Fibroblast of skin of back (primary cell): ENCODE results near the gene CYP2C8. TPM values are rescaled to one million over a fixed set of nuclear protein-coding genes. Genes with fewer than 3 reads are reported as not detected.
"Not testable (repeated sequence)": the region's sequence is repeated elsewhere in the genome, so short reads cannot be mapped to it uniquely, and the experiment has no call there.

Experiments used
- DNase-seq: peaks from one replicate; pipeline ENCODE4 v3.0.0-alpha.2; 2013
- polyA plus RNA-seq, 2 experiments: library from polyadenylated mRNA; unstranded; fragments of 120-200 nt; gene quantifications; one replicate each; pipeline ENCODE4 v1.2.1, GENCODE V29; 2013; ENCODE audit not compliant: insufficient read length in 2 of 2

CYP2C8 gene
- not detected for polyA plus RNA-seq (2013, experiment 1 of 2; ENCODE audit: insufficient read length)
- not detected for polyA plus RNA-seq (2013, experiment 2 of 2; ENCODE audit: insufficient read length)

- no peak for DNase-seq
Observed at GRCh38 chr10:95069286-95069685, at the start of gene CYP2C8. TSS of gene CYP2C8 (minus strand) at chr10:95069497. CDS start at chr10:95069402, 95 bp downstream.

DNA sequence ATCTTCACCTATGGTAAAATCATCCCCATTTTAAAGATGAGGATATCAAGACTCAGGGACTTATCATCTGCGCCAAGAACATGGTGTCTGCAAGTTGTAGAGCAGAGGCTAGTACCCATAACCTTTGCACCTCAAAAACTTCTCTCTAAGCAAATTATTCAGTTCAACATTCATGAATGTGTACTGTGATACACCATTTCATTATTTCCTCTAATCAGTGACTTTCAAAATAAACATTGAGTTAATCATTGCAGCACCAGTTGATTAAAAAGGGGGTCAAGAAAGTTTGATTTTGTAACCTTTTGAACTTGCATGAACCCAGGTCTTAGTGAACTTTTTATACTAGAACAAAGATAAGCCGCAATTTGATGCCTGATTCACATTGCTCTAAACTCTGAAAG is 47.6 kb upstream of the CYP2C8 start:
- DNase-seq, result no peak

- not testable (repeated sequence) for DNase-seq
Observed at GRCh38 chr10:95110823-95111222, 41.5 kb upstream of the CYP2C8 start.

DNA sequence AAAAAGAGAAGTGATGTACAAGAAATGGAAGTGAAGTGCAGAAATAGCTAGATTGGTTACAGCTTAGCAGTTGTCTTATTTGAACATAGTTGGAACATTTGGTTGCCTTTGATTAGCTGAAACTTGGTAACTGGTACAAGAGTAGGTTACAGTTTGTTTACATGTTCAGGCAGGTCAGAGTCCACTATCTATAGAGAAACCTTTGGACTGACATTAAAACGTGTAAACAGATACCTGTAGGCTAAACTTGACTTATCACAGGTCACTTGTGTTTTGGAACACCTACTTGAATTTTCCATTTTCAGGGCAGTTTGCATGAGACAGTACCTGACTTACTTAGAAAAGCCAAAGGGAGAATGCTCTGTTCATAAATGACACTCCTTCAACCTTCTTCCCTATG is 28.5 kb upstream of the CYP2C8 start:
- DNase-seq, result no peak

DNA sequence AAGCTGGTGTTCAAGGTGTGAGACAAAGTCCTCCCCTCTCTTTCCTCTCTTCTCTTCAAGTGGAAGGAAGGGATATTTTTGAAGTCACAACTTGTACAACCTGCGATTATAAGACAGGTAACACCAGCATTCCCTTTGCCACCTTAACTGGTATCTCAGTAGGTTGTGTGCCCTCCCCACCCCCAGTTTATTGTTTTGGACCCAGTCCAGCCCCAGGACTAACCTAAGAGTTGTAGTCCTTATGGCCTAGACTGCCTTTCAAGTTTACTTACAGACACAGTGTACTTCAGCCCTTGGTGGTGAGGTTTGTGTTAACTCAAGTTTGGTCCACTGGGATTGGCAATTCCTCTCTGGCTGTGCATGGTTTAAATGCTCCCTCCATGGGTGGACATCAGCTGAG is 26.8 kb upstream of the CYP2C8 start:
- DNase-seq, result no peak

DNA sequence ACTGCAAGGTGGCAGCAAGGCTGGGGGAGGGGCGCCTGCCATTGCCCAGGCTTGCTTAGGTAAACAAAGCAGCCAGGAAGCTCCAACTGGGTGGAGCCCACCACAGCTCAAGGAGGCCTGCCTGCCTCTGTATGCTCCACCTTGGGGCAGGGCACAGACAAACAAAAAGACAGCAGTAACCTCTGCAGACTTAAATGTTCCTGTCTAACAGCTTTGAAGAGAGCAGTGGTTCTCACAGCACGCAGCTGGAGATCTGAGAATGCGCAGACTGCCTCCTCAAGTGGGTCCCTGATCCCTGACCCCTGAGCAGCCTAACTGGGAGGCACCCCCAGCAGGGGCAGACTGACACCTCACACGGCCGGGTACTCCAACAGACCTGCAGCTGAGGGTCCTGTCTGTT is 10.3 kb upstream of the CYP2C8 start:
- DNase-seq, result not testable (repeated sequence)

- no peak for DNase-seq
Observed at GRCh38 chr10:95077556-95077955, 8.3 kb upstream of the CYP2C8 start.

- no peak for DNase-seq
Observed at GRCh38 chr10:95071107-95071660, 1.9 kb upstream of the CYP2C8 start.

DNA sequence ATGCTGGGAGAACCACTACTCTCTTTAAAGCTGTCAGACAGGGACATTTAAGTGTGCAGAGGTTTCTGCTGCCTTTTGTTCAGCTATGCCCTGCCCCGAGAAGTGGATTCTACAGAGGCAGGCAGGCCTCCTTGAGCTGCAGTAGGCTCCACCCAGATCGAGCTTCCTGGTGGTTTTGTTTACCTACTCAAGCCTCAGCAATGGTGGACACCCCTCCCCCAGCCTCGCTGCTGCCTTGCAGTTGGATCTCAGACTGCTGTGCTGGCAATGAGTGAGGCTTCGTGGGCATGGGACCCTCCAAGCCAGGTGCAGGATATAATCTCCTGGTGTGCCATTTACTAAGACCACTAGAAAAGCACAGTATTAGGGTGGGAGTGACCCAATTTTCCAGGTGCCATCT is 5.2 kb downstream of the CYP2C8 start:
- not testable (repeated sequence) for DNase-seq

DNA sequence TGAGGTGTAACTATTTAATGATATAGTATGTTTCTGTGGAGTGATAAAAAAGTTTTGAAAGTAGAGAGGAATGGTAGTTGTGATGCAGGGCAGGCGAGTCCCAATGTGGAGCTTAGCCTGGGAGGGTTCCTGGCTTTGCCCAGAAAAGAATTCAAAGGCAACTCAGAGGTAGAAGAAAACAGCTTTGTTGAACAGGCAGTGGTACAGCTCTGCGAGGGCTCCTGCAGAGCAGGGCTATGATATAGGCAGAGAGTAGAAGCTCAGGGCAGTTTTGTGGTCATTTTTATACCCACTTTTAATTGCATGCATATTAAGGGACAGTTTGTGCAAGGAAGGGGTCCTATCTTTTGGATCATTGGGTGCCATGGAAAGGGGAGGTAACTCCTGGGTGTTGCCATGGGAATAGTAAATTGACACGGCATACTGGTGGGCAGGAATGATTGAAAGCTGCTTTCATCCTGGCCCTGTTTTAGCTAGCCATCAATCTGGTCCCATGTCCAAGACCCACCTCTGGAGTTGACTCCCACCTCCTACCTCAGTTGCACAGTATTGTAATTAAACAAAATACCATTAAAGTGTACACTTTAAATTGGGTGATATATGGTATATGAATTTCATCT is 12.4 kb downstream of the CYP2C8 start:
- DNase-seq, result no peak

DNA sequence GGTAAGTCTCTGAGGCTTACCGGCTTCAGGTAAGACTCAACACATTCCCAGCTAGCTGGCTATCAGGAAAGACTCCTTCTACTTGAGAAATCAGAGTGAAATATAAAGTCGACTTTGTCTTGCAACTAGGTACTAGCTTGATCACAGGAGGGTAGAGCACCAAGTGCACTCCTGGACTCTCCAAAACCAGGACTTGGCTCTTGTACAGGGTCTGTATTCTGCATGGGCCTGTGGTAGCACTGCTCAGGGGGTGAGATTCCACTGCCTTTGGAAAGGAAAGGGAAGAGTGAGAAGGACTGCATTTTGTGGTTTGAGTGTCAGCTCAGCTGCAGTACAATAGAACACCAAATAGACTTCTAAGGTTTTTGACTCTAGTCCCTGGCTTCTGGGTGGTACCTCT is 19.4 kb downstream of the CYP2C8 start:
- DNase-seq, result no peak

- DNase-seq, result no peak
Observed at GRCh38 chr10:95048206-95048605, 21.1 kb downstream of the CYP2C8 start.

DNA sequence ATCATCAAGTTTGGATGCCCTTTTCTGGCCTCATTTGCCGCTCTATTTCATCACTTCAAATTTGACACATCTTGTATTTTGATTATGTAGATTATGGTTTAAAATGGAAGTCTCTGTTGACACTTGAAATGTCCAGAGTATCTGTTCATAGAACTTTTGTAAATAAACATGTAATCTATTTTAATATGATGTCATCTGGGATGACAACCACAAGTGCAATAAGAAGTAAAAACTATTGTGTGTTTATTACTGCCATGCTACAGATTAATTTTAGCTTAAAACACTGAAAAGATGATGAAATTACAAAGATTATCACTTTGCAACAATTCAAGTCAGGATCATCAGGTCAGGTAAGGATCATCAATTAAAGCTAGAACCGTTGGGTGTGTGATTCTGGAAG is 30.0 kb downstream of the CYP2C8 start:
- no peak for DNase-seq

DNA sequence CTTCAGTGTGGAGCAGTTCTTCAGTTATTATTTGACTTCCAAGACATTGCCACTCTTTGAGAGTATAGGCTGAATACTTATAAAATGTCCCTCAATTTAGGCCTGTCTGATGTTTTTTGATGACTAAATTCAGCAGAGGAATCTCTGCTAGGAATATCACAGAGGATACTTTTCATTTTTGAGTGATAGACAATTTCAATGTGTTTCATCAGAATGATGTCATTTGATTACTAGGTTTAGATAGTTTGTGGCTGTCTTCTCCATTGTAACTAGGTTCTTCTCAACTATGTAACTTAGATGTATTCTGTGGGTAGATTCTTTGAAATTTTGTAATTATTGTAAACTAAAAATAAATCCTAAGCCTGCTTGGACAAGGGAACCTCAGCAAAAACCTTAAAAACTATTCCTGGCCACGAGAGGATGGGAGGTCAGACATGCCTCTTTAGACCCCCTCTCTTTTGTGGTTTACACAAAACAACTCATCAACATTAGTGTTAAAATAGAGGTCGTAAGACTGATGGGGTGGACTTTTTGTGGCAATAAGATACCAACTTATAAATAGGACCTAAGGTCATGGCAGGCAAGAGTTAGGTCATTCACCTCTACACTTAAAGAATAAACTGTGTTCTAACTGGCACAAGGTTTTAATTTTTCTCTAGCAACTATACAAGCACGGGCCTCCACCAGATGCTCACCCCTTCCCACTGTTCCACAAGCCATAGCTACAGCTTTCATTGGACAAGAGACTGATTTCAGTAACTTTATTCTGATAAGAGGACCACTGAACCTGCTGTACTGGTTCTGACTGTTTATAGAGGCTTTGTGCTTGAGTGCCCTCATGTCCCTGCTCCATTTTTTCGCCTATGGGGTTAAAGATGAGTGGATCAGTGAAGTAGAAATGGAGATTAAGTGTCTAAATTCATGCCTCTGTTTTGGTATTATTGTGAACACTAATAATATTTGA is 33.7 kb downstream of the CYP2C8 start:
- no peak for DNase-seq

GRCh38 chr10:95034401-95034800 is 34.9 kb downstream of the CYP2C8 start:
- DNase-seq, result no peak

GRCh38 chr10:95031656-95032055 is 37.6 kb downstream of the CYP2C8 start:
- no peak for DNase-seq

GRCh38 chr10:95026461-95026860 is 42.8 kb downstream of the CYP2C8 start:
- no peak for DNase-seq

DNA sequence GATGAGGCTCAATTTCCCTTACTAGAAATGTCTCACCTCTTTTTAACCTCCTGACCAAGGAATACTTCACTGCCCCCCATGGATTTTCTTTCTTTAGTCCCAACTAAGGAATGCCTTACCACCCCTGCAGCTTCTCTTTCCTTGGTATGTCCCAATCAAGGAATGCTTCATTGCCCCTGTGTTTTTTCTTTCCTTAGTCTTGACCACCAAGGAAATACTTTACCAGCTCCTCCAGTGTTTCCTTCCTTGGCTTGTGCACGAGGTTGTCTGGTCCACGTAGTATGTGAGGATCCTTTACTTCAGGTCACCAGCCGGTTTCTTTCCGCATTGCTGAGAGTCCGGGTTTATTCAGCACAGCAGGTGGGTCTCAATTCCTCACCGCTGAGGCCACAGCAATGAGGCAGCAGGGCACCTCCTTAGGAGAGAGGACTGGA is 71.5 kb downstream of the CYP2C8 start:
- no peak for DNase-seq

DNA sequence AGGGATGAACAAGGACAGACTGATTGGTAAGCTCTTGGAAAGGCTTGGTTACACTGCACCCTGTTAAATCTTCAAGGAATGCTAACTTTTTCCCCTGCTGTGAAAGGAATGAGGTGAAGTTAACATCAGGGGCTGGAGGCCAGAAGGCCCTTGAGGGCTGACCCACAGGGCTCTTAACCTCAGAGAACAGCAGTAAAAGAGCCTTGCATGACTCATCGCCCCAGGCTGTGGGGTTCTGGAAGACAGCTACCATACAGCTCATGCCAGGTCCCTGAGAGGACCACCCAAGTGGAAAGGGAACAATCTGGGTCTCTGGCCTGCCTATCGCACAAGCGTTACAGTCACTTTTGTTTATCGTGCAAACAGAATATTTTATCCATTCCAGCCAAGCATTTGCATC is 76.5 kb downstream of the CYP2C8 start:
- DNase-seq, result no peak

GRCh38 chr10:94991243-94991888 is 77.9 kb downstream of the CYP2C8 start:
- DNase-seq, result no peak

DNA sequence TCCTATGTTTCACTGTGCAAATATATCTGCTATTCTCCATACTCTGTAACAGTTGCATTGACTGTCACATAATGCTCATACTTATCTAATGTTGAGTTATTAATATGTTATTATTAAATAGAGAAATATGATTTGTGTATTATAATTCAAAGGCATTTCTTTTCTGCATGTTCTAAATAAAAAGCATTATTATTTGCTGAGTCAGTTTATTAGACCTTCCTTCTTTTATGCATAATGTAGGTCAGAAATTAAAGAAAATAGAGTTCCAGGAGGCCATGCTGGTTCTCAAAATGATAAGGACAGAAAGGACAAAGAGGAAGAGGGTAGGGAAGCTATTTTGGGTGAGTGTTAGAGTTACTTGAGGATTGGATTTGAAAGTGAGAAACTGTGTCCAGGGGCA is 80.1 kb downstream of the CYP2C8 start:
- no peak for DNase-seq
